HG02763 (cell line): ENCODE measurements around the gene DCX.
"Not testable (repeated sequence)": the region's sequence is repeated elsewhere in the genome, so short reads cannot be mapped to it uniquely, and the experiment has no call there.

ENCODE experiments used
- ATAC-seq: cut with Tn5 transposase; IDR thresholded peaks from one replicate; pipeline ENCODE4 v1.9.1; 2021; ENCODE audit warnings: mild to moderate bottlenecking, moderate library complexity; ENCODE audit not compliant: unreplicated experiment

Gene DCX

DNA sequence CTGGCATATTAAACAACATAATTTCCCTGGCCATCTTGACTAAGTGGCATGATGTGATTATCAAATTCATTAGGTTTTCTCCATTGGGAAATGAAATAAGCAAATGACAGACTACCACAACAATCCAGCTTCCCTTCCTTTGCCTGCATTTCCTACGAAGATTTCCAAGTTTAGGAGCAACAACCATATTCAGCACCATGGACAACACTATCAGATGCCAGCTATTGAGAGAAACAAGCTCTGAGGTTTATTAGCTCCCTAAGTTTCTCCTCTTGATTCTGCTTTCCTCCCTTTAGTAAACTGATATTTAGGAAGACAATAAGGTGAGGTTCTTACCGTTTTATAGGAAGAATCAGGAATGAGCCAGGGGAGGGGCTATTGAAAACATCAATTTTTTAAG, 36.2 kb downstream of the DCX start:
- no peak for ATAC-seq

DNA sequence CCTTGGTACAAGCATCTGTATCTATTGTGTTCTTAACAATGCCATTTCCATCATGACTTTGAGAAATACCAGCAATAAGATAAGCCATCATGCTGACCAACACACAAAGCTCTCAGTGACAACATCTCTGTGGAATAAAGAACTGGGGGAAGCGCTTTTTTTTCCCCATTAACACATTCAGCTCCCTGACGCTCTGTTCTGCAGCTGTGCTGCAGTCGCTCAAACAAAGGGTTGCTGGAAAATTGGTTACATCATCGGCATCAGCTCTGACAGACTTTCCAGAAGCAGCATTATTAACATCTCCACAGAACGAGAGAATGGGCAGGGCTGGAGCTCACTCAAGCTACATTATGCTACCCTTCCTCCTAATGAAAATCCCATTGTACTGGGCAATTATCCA, 39.9 kb downstream of the DCX start:
- ATAC-seq, result no peak

DNA sequence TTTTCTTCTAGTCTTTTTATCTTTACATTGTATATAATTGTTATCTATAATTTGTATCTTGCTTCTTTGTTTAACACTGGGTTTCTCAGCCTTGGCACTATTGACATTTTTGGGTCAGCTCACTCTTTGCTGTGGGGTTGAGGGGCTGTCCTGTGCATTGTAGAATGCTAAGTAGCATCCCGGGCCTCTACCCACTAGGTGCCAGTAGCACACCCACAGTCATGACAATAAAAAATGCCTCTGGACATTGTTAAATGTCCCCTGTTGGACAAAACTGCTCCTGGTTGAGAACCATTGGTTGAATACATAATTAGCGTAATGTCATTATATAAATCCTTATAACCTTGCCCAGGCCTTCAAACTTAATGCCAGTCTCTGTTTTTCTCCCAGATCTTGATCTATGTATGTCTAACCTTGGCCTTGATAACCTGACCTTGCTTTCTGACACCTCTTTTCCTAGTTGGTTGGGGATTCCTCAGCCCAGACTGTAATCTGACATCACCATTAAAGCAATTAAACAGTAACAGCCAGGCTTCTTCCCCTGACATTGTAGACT, 46.1 kb downstream of the DCX start:
- ATAC-seq, result no peak

DNA sequence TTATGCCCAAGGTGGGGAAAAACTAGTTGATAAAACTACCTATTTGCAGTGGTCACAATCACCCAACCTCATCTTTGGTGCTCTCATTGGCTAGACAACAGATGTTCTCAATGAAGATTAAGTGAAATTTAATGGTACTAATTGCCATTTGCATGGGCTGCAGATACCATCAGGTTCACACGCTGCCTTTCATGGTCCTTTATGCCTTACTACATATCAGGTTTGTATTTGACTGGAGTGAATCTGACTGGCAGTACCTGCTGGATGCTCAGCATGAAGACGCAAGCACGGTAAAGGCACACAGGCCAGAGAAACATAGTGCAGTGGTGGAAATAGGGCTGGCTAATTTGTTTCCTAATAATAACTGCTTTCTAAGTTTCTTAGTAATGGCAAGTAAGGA, 48.3 kb downstream of the DCX start:
- ATAC-seq, result no peak

DNA sequence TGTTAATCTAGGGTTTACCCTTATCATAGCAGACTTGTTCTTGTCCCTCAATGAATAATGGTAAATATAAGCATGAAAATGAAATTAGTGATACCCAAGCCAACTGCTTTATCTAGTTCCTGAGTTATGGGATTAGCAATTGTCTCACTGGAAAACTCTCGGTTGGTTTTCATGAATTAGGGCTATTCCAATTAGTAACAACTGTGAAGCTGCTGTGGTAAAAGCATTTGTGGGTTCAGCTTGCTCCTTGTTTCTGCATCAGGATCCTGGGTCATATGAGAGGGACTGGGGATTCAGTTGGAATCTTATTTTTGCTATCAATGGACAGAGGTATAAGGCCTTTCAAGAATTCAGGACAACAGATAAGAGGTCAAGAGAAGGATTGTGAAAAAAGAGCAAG, 50.2 kb downstream of the DCX start:
- no peak for ATAC-seq

DNA sequence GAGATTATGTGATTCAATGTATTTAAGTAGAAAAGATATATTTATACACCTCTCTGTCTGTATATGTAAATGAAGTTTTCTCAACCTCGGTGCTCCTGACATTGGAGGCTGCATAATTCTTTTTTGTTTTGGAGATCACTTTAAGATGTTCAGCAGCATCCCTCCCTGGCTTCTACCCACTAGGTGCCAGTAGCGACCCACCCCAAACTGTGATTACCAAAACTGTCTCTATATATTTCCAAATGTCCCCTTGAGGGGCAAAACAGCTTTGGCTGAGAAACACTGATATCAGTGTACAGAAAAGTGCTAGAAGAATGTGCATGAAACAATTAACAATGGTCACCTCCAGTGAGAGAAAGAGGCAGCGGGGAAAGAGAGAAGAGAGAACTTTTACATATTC, 51.2 kb downstream of the DCX start:
- ATAC-seq, result no peak

DNA sequence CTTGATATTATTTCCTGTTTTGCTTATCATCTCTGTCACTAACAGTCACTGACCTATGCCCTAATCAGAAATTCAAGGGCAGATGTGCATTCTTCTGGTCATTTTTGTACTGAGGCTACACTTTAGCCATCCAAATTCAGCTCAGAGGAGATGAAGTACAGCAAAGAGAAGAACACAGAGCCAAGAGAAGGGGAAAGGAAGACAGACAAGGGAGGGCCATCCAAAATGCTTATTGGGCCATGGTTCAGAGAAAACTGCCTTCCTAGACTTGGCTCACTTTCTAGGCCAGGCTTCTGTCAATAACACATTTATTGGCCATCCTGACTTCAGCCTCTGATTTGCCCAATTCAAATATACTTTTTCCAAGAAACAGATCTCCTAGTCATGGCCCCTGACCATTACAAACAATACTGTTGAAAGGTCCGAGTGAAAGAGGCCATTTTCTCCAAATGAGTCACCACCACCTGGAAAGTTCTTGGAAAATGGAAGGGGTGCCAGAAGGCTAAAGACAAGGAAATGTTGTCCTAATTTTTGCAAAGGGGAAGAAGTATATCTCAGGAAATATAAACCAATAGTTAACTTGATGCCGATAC, 56.4 kb downstream of the DCX start:
- ATAC-seq, result no peak

DNA sequence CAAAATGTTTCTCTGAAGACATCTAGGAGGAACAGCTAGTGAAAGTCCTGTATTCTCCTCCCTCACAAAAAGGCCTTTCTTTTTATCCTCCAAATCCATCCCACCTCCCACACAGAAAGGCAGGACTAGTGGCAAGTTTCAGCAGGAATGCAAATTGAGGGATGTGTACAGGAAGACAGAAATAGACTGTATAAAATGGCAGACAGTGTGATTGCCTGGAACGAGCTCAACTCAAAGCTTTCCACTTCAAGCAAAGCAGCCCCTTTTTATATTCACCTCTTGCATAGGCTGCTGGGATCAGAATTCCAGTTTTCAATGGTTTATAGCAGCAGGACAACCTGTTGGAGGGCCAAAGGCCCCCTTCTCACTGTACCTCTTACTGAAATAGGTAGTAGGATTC, 57.5 kb downstream of the DCX start:
- ATAC-seq, result no peak

DNA sequence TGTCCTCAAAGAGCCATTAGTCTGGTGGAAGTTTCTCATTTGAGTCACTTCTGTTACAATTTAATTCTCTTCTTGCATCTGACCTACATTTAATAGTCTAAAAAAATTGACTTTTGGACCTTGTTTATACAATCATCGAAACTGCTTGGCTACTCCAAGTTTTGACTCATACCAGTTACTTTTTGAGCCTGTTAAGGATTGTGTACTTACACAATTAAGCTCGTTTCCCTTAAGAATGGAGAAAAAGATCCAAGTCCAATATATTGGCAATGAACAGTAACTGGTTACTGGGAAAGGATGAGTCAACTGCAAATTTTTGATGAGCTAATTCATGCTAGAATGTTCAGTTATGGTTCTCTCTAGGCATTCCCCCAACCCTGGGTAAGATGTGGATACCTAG, 58.2 kb downstream of the DCX start:
- ATAC-seq, result no peak

DNA sequence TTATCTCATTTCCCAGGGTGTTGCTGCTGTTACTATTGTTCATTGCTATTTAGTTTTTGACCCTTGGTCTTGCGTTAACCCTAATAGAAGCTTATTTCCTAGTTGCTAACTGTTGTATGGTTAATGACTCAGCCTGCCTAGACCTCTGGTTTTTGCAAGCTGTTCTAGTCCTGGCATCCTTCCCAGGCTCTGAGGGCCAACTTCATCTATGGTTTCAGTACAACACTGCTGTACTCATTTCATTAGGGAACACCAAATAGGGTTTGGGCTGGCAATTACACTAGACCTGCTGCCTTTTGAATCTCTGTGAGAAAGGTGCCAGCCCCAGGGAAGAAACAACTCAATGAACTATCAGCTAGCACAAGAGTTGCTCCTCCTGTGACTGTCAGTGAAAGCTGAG, 59.6 kb downstream of the DCX start:
- no peak for ATAC-seq

DNA sequence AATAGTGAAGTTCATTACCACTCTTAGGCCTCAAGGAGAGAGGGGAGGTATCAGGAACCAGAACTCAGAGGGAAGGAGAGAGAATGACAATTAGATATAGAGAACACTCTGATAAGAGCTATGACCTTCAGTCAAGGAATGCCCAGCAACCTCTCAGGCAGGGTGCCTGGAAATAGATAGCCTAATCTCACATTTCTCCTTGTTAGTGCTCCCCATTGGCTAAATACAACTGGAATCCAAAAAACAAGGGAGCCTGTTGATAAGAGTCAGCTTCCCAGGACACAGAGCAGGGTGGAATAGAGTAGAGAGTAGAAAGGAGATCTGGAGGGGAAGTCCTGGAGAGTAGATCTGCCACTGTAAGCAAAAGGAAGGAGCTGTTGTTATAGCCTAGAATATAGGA, 62.1 kb downstream of the DCX start:
- no peak for ATAC-seq

DNA sequence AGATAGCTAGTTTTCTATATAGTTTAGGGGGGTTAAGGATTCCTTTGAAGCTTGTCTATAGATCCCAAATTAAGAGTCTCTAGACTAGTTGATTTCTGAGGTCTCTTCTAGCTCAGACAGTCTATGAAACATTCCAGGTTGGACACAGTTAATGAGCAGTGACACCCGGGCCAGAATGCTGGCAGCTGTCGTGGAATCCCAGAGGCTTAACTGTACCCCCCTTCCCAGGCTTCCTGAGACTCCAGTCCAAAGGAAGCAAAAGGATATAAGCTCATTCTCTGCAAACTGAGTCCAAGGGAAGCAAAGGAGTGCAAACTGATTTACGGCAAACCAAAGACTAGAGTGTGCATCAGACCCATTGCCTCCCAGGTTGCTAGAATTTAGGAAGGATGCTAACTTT, 62.9 kb downstream of the DCX start:
- ATAC-seq, result no peak

DNA sequence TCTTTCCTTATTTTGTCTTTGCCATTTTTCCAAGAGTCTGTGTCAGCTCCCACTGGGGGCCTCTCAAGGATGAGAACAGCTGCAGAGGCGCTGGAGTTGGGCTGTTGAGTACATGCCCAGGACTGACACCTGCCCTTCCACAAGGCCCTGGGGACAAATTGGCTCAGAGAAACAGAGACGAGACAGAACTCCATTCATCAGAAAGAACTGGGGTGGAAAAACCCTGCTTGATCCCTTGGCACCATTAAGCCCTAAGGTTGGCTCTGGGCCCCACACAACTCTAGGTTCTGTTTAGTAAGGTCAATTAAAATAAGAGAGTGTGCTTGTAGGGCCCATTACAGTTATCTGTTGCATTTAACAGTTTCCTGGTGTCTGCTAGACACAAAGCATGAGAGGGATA, 63.6 kb downstream of the DCX start:
- ATAC-seq, result no peak

DNA sequence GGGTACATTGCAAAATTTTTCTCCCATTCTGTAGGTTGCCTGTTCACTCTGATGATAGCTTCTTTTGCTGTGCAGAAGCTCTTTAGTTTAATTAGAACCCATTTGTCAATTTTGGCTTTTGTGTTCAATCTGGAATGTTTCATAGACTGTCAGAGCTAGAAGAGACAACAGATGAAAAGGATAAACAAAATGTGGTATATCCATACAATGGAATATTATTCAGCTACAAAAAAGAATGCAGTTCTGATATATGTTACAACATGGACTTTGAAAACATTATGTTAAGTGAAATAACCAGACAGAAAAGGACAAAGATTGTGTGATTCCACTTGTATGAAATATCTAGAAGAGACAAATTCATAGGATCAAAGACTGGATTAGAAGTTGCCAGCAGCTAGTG, 65.8 kb downstream of the DCX start:
- not testable (repeated sequence) for ATAC-seq

DNA sequence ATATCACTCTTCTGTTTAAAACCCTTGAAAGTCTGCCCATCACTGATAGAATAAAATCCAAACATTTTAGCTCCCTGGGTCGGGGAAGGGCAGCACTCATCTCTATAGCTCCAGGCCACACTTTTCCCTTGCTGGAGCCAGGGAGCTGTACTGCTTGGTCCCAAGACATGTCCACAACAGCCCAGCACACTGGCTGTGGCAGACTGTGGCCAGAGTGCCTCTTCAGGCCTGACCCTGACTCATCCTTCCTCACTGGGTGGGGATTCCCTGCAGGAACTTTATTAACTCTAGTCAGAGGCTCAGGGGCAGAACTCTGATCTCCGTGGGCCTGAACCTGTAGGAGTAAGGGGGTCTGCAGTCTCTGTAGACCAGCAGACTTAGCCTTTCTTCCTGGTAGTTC, 71.9 kb downstream of the DCX start:
- no peak for ATAC-seq

DNA sequence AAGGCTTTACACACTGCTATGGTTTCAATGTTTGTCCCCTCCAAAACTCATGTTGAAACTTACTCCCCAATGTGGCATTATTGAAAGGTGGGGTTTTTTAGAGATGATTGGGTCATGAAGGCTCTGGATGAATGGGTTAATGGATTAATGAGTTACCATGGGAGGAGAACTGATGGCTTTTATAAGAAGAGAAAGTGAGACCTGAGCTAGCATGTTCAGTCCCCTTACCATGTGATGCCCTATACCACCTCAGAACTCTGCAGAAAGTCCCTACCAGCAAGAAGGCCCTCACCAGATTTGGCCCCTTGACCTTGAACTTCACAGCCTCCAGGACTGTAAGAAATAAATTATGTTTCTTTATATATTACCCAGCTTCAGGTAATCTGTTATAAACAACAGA, 72.8 kb downstream of the DCX start:
- no peak for ATAC-seq

DNA sequence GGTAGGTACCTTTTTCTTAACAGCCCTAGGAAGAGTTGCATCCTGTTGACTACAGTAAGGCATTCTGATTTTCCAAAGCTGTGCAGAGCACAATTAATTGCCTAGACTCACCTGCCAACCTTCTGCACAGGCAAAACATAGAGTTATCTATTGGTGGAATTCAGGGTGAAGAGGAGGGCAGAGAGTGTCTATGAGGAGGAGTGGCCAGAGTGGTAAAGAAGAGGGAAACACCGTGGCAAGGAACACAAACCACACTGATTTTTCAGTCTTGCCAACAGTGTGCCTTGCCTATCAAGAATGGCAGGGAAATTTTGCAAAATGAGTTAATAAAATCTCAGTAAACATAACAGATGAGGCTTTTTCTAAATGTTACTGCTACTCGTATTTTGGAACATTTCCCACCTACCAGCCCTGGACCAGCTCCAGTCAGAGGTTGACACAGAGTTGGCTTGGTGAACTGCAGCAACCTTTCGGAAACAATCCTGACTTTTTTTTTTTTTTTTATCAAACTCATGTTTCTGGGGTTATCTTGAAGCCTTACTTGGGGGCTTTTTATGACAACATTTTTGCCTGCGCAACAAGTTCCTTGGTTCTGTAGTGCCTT, 73.8 kb downstream of the DCX start:
- no peak for ATAC-seq

DNA sequence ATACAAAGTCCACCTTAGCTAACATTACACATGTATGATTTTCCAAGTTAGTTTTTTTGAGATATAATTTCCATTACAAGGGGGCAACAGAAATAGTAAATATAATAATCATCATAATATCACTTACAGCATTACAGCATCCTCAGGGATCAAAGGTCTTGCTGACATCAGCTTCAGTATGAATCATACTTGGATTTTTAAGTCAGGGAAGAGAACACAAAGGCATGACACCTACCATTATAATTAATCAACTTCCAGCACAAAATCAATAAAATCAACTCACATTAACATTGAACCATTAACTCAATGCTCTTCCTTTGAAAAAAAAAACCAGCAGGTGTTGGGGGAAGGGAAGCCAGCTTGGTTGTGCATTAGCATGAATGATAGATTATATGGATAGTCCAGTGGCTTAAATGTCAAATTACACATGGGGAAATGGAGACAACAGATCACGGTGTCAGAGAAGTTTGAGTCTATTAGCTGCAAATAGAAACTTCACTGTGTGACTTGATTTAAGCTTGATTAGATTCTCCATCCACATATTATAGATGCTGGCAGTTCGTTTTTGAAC, 74.8 kb downstream of the DCX start:
- ATAC-seq, result no peak

DNA sequence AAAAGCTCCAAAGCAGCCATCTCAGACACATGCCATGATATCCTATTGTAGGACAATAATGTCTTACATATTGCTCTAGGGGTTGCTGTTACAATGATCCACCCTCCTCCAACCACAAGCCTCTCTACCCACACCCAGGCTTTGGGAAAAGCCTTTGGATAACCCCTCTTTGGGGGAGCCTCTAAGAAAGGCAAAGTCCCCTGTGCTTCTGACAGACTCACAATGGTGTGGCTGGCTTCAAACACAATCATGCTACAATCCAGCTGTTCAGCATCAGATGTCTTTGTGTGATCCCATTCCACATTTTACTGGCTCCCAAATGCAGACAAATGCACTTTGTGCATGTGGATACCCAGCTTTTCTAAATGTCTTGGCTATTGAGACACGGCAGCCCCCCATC, 75.9 kb downstream of the DCX start:
- ATAC-seq, result no peak

DNA sequence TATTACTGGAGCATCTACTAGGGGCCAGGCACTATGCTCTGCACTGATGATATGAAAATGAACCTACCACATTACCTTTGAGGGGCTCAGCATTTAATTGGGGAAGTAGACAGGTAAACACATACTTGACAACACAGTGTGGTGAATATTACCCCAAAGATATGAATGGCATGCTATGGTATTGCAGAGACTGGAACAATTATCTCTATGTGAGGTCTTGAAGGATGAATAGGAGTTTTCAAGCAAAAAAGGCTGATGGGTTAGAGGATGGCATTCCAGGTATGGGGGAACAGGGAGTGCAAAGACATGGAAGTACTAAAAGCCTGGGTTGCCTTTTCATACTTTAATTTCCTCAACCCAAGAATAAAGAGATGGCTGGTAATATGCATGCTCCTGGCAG, 82.6 kb downstream of the DCX start:
- ATAC-seq, result no peak

DNA sequence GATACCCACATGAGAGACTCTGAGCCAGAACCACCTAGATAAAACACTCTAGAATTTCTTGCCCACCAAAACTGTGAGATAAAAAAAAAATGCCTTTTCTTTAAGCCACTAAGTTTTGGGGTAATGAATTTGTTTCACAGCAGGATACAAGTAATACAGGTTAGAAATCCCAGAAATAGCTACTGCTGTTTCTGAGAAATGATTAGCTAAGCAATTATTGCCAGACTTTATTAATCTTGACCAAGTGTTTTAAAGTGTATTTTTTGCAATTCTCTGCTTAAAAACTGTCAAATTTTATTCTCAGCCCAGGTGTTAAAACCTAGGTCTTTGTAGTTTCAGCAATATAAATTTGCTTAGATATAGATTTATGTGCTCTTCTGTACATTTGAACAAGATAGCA, 83.1 kb downstream of the DCX start:
- no peak for ATAC-seq

DNA sequence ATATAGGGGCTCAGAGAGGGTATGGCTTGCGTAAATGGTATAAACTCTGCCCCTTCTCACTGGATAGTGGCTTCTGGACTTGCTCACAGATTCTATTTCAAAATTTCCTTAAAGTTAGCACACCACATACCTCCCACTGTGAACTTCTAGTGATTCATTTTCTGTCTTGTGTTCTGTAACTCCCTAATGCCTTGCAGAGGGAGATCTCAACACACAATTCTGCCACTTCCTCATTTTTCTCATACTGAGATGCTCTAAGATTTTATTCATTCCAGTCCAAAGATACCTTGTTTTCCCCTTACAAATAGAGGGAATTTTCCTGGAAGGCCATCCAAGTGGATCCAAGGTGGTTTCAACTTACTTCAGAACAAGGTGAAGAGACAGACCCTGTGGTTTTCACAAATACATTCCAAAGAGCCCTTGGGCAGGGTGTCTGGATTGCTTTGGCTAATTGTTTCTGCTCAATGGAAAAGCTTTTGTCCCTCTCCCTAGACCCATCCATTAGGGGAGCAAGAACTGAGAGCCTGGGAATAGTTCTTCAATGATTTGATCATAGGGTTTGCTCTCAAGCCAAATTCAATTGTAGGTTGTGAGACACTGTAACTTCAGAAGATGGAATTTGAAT, 89.6 kb downstream of the DCX start:
- ATAC-seq, result no peak
